Cardiac muscle cell (in vitro differentiated cells and primary cell): ENCODE results near the gene FBXO40. TPM values are rescaled to one million over a fixed set of nuclear protein-coding genes. Genes with fewer than 3 reads are reported as not detected.

ENCODE experiments used
- DNase-seq, 2 donors: peaks; one replicate each; pipeline versions ENCODE4 v3.0.0 to v3.0.0-alpha.2; 2010 to 2017; ENCODE audit warnings: low read depth in 1 of 2, low spot score in 1 of 2
- H3K27ac ChIP-seq: fragments of 200-600 bp; sonication (generic); 2 replicates; pipeline ENCODE4 v1.5.1; 2016
- H3K27me3 ChIP-seq: fragments of 200-600 bp; sonication (generic); 2 replicates; pipeline ENCODE4 v1.6.0; 2016; ENCODE audit warnings: control low read depth
- H3K36me3 ChIP-seq: fragments of 200-600 bp; sonication (generic); 2 replicates; pipeline ENCODE4 v1.5.1; 2016; ENCODE audit warnings: control low read depth
- H3K4me1 ChIP-seq: fragments of 200-600 bp; sonication (generic); 2 replicates; pipeline ENCODE4 v1.8.1; 2017; ENCODE audit warnings: low read depth, mild to moderate bottlenecking, mixed run types
- H3K4me3 ChIP-seq: fragments of 200-600 bp; sonication (generic); 2 replicates; pipeline ENCODE4 v1.5.1; 2016; ENCODE audit warnings: mild to moderate bottlenecking
- H3K9me3 ChIP-seq: fragments of 200-600 bp; sonication (generic); 2 replicates; pipeline ENCODE4 v1.5.1; 2017; ENCODE audit warnings: low read depth, mild to moderate bottlenecking, control low read depth
- CTCF ChIP-seq: IDR thresholded peaks from 2 replicates; pipeline ENCODE4 v1.5.1; 2012; ENCODE audit warnings: low read depth, mild to moderate bottlenecking, low read length
- polyA plus RNA-seq: library from polyadenylated mRNA; unstranded; fragments of >200 nt; fragmentation: Nextera tagmentation; extraction: Ambion mirVana; gene quantifications from 2 replicates; pipeline ENCODE4 v1.2.1, GENCODE V29; 2016
- total RNA-seq: library from RNA; depleted of rRNA; stranded (reverse); fragments of >200 nt; gene quantifications from 2 replicates; pipeline ENCODE4 v1.2.3, GENCODE V29; 2016

FBXO40 gene
- total and polyA plus RNA-seq, 2 experiments from 2014 or later, result 6.5 to 18.0 TPM

- no peak for DNase-seq
- H3K27ac ChIP-seq, result no peak overlapping the region
- peaks cover 9% of the 10 kb centered on the region for H3K36me3 ChIP-seq
- no peaks in the 10 kb centered on the region for H3K27me3 ChIP-seq
- H3K9me3 ChIP-seq, result no peaks in the 10 kb centered on the region
- TF ChIP-seq CTCF, result no peak
- peaks cover 10% of the 10 kb centered on the region for H3K4me1 ChIP-seq
- H3K4me3 ChIP-seq, result no peak overlapping the region
These were observed 66.4 kb downstream of the FBXO40 start for GRCh38 chr3:121659586-121659985.

- no peak for TF ChIP-seq CTCF
These were observed 67.4 kb downstream of the FBXO40 start, which contains the start of gene HCLS1 for GRCh38 chr3:121660356-121661171. HCLS1 (minus strand) TSS chr3:121660903; CDS start chr3:121658347, 2,556 bp downstream.

GRCh38 chr3:121661376-121661775, 68.2 kb downstream of the FBXO40 start:
- TF ChIP-seq CTCF, result no peak
- H3K27ac ChIP-seq, result no peak overlapping the region
- no peaks in the 10 kb centered on the region for H3K9me3 ChIP-seq
- DNase-seq, result no peak
- H3K27me3 ChIP-seq, result no peaks in the 10 kb centered on the region
- no peak overlapping the region for H3K4me3 ChIP-seq
- peaks cover 14% of the 10 kb centered on the region for H3K4me1 ChIP-seq
- H3K36me3 ChIP-seq, result peaks cover 24% of the 10 kb centered on the region

More at GRCh38 chr3:121660356-121661171, 67.4 kb downstream of the FBXO40 start, which contains the start of gene HCLS1:
- H3K36me3 ChIP-seq, result peaks cover 18% of the 10 kb centered on the region
- no peaks in the 10 kb centered on the region for H3K9me3 ChIP-seq
- no peak within 1 kb of the TSS for H3K4me3 ChIP-seq
- H3K27me3 ChIP-seq, result no peaks in the 10 kb centered on the region
- peak in 1 of 2 donors; percentile 16 for DNase-seq
- no peak within 1 kb of the TSS for H3K27ac ChIP-seq
- peaks cover 14% of the 10 kb centered on the region for H3K4me1 ChIP-seq

GRCh38 chr3:121662742-121663141, 69.6 kb downstream of the FBXO40 start:
- no peak for TF ChIP-seq CTCF
- peaks cover 14% of the 10 kb centered on the region for H3K4me1 ChIP-seq
- DNase-seq, result no peak
- H3K36me3 ChIP-seq, result peaks cover 37% of the 10 kb centered on the region
- H3K4me3 ChIP-seq, result no peak overlapping the region
- H3K27me3 ChIP-seq, result no peaks in the 10 kb centered on the region
- H3K9me3 ChIP-seq, result no peaks in the 10 kb centered on the region
- H3K27ac ChIP-seq, result peak overlapping the region; percentile 81

- no peaks in the 10 kb centered on the region for H3K9me3 ChIP-seq
- no peak overlapping the region for H3K4me3 ChIP-seq
- H3K27me3 ChIP-seq, result no peaks in the 10 kb centered on the region
- peaks cover 43% of the 10 kb centered on the region for H3K36me3 ChIP-seq
- peaks cover 14% of the 10 kb centered on the region for H3K4me1 ChIP-seq
- TF ChIP-seq CTCF, result no peak
- peak overlapping the region; percentile 81 for H3K27ac ChIP-seq
- DNase-seq, result peak in 1 of 2 donors; percentile 18
These were observed 70.1 kb downstream of the FBXO40 start for GRCh38 chr3:121663171-121663847.
